GM23338 (cell line): ENCODE data around the gene HSPG2. TPM values are rescaled to one million over a fixed set of nuclear protein-coding genes. Genes with fewer than 3 reads are reported as not detected.

ENCODE experiments used
- ATAC-seq: fragments of 200-7000 bp; cut with Tn5 transposase; 3 replicates; pipeline ENCODE4 v1.9.1; 2020
- DNase-seq: peaks from one replicate; pipeline ENCODE4 v3.0.0-alpha.2; 2015; ENCODE audit warnings: low spot score
- H2AFZ ChIP-seq: fragments of 200-600 bp; sonication (generic); 2 replicates; pipeline ENCODE4 v1.8.0; 2016; ENCODE audit warnings: antibody characterized with exemption, mild to moderate bottlenecking, moderate library complexity
- H3F3A ChIP-seq: fragments of 200-600 bp; sonication (generic); replicated peaks from 2 replicates; pipeline ENCODE4 v1.8.0; 2017; ENCODE audit warnings: antibody characterized with exemption, mixed run types, low read depth
- H3K27ac ChIP-seq: fragments of 200-600 bp; sonication (generic); 2 replicates; pipeline ENCODE4 v1.6.1; 2016; ENCODE audit warnings: low read depth
- H3K27me3 ChIP-seq: fragments of 200-600 bp; sonication (generic); 2 replicates; pipeline ENCODE4 v1.8.0; 2016; ENCODE audit warnings: mild to moderate bottlenecking, mixed run types, moderate library complexity; ENCODE audit not compliant: insufficient read depth
- H3K36me3 ChIP-seq: fragments of 200-600 bp; sonication (generic); 2 replicates; pipeline ENCODE4 v1.8.0; 2016; ENCODE audit warnings: mild to moderate bottlenecking; ENCODE audit not compliant: insufficient read depth
- H3K4me1 ChIP-seq: fragments of 200-600 bp; sonication (generic); 2 replicates; pipeline ENCODE4 v1.8.0; 2016; ENCODE audit warnings: mild to moderate bottlenecking, moderate library complexity; ENCODE audit not compliant: insufficient read depth
- H3K4me2 ChIP-seq: fragments of 200-600 bp; sonication (generic); 2 replicates; pipeline ENCODE4 v1.7.1; 2017; ENCODE audit warnings: mixed run types
- H3K4me3 ChIP-seq: fragments of 200-600 bp; sonication (generic); 2 replicates; pipeline ENCODE4 v1.6.1; 2016; ENCODE audit warnings: mixed run types
- H3K79me2 ChIP-seq: fragments of 200-600 bp; sonication (generic); replicated peaks from 2 replicates; pipeline ENCODE4 v1.8.0; 2017; ENCODE audit warnings: mild to moderate bottlenecking; ENCODE audit not compliant: insufficient read depth
- H3K9me2 ChIP-seq: fragments of 200-600 bp; sonication (generic); 2 replicates; pipeline ENCODE4 v1.8.0; 2017; ENCODE audit not compliant: insufficient read depth
- H4K20me1 ChIP-seq: fragments of 200-600 bp; sonication (generic); replicated peaks from 2 replicates; pipeline ENCODE4 v1.8.0; 2017; ENCODE audit warnings: mild to moderate bottlenecking; ENCODE audit not compliant: insufficient read depth
- H3K27ac Mint-ChIP-seq: 2 replicates; pipeline ENCODE4 v1.8.0; 2020; ENCODE audit warnings: inconsistent platforms, mild to moderate bottlenecking, moderate library complexity, mixed read lengths
- H3K27me3 Mint-ChIP-seq: 3 replicates; pipeline ENCODE4 v1.8.0; 2022; ENCODE audit warnings: low read depth, mild to moderate bottlenecking, moderate library complexity, mixed read lengths, inconsistent platforms; ENCODE audit not compliant: insufficient read depth, poor library complexity
- H3K36me3 Mint-ChIP-seq: 3 replicates; pipeline ENCODE4 v1.8.0; 2021; ENCODE audit warnings: low read depth, mild to moderate bottlenecking, inconsistent platforms, moderate library complexity, mixed read lengths
- H3K4me1 Mint-ChIP-seq: 3 replicates; pipeline ENCODE4 v1.8.0; 2020; ENCODE audit warnings: mild to moderate bottlenecking, inconsistent platforms, mixed read lengths
- H3K4me3 Mint-ChIP-seq: 3 replicates; pipeline ENCODE4 v1.8.0; 2021; ENCODE audit warnings: moderate library complexity, mild to moderate bottlenecking, inconsistent platforms, mixed read lengths
- H3K9me3 Mint-ChIP-seq: 3 replicates; pipeline ENCODE4 v1.8.0; 2020; ENCODE audit warnings: moderate library complexity, mild to moderate bottlenecking, inconsistent platforms, mixed read lengths
- CREB1 ChIP-seq: fragments of 250-450 bp; sonication (Bioruptor Pico); IDR thresholded peaks from 2 replicates; pipeline ENCODE4 v1.5.0; 2020; ENCODE audit warnings: low read depth, mild to moderate bottlenecking, moderate library complexity
- NANOG ChIP-seq: IDR thresholded peaks from 2 replicates; pipeline ENCODE4 v1.6.1; 2016; ENCODE audit warnings: antibody characterized with exemption, borderline replicate concordance
- POLR2AphosphoS5 ChIP-seq: IDR thresholded peaks from 2 replicates; pipeline ENCODE4 v1.6.1; 2016; ENCODE audit warnings: antibody characterized with exemption, low read depth
- STAT1 ChIP-seq: IDR thresholded peaks from one replicate; pipeline ENCODE4 v1.6.1; 2016; ENCODE audit warnings: antibody characterized with exemption; ENCODE audit not compliant: unreplicated experiment
- ZNF114 ChIP-seq: fragments of 250-450 bp; sonication (Bioruptor Pico); IDR thresholded peaks from 2 replicates; pipeline ENCODE4 v1.5.0; 2020; ENCODE audit warnings: mild to moderate bottlenecking, moderate library complexity
- ZNF331 ChIP-seq: fragments of 250-450 bp; sonication (Bioruptor Pico); IDR thresholded peaks from 2 replicates; pipeline ENCODE4 v1.5.0; 2020; ENCODE audit warnings: low read depth, mild to moderate bottlenecking, moderate library complexity
- polyA plus RNA-seq: library from polyadenylated mRNA; unstranded; fragments of >200 nt; fragmentation: Nextera tagmentation; extraction: Ambion mirVana; gene quantifications from 2 replicates; pipeline ENCODE4 v1.2.1, GENCODE V29; 2016
- total RNA-seq: library from RNA; depleted of rRNA; stranded (reverse); fragments of >200 nt; shearing (Covaris generic); gene quantifications from 2 replicates; pipeline ENCODE4 v1.2.3, GENCODE V29; 2014
- TF ChIP-seq, protein P1 (sequence below): fragments of 250-450 bp; sonication (Bioruptor Pico); IDR thresholded peaks from 2 replicates; pipeline ENCODE4 v1.5.0; 2020; ENCODE audit warnings: mild to moderate bottlenecking, moderate library complexity
- TF ChIP-seq, protein P2 (sequence below): IDR thresholded peaks from 2 replicates; pipeline ENCODE4 v1.6.1; 2016; ENCODE audit warnings: antibody characterized with exemption

HSPG2 gene
- total and polyA plus RNA-seq, 2 experiments from 2014 or later = 14.9 to 70.8 TPM

DNA sequence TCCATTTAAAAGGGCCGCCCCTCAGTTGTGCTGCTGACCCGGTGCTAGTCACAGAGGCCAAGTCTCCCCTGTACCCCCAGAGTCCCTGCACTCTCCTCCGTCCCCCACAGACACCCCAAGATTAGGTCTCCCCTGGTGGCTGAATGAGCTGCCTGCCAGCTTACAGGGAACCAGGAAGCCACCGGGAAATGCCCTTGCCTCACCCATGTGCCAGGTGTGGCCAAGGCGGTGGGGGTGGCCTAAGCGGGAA lies 32.7 kb downstream of the HSPG2 start:
- Histone ChIP-seq H3F3A (no peaks in the 10 kb centered on the region), H3K4me3 (no peak overlapping the region), H3K4me2 (no peak overlapping the region), H3K9me2 (no peaks in the 10 kb centered on the region), H3K79me2 (0 out of 2 replicates have a peak, but pooled peaks cover 3% of the 10 kb centered on the region), H3K27ac (no peak overlapping the region), H4K20me1 (no peaks in the 10 kb centered on the region), H3K27me3 (no peaks in the 10 kb centered on the region), H3K36me3 (no peaks in the 10 kb centered on the region), H2AFZ (no peak overlapping the region), H3K4me1 (no peaks in the 10 kb centered on the region)
- Mint-ChIP-seq H3K4me1 (peaks cover 14% of the 10 kb centered on the region), H3K36me3 (no peaks in the 10 kb centered on the region; the same call in 2 of the 3 replicates), H3K27ac (no peak overlapping the region), H3K9me3 (no peaks in the 10 kb centered on the region), H3K4me3 (no peak overlapping the region), H3K27me3 (peaks cover 12% of the 10 kb centered on the region)
- no peak for DNase-seq
- no peak for ATAC-seq
- TF ChIP-seq POLR2AphosphoS5 (no peak), ZNF114 (CRISPR knock-in tag) (no peak), STAT1 (no peak)
- TF ChIP-seq, protein P1, sequence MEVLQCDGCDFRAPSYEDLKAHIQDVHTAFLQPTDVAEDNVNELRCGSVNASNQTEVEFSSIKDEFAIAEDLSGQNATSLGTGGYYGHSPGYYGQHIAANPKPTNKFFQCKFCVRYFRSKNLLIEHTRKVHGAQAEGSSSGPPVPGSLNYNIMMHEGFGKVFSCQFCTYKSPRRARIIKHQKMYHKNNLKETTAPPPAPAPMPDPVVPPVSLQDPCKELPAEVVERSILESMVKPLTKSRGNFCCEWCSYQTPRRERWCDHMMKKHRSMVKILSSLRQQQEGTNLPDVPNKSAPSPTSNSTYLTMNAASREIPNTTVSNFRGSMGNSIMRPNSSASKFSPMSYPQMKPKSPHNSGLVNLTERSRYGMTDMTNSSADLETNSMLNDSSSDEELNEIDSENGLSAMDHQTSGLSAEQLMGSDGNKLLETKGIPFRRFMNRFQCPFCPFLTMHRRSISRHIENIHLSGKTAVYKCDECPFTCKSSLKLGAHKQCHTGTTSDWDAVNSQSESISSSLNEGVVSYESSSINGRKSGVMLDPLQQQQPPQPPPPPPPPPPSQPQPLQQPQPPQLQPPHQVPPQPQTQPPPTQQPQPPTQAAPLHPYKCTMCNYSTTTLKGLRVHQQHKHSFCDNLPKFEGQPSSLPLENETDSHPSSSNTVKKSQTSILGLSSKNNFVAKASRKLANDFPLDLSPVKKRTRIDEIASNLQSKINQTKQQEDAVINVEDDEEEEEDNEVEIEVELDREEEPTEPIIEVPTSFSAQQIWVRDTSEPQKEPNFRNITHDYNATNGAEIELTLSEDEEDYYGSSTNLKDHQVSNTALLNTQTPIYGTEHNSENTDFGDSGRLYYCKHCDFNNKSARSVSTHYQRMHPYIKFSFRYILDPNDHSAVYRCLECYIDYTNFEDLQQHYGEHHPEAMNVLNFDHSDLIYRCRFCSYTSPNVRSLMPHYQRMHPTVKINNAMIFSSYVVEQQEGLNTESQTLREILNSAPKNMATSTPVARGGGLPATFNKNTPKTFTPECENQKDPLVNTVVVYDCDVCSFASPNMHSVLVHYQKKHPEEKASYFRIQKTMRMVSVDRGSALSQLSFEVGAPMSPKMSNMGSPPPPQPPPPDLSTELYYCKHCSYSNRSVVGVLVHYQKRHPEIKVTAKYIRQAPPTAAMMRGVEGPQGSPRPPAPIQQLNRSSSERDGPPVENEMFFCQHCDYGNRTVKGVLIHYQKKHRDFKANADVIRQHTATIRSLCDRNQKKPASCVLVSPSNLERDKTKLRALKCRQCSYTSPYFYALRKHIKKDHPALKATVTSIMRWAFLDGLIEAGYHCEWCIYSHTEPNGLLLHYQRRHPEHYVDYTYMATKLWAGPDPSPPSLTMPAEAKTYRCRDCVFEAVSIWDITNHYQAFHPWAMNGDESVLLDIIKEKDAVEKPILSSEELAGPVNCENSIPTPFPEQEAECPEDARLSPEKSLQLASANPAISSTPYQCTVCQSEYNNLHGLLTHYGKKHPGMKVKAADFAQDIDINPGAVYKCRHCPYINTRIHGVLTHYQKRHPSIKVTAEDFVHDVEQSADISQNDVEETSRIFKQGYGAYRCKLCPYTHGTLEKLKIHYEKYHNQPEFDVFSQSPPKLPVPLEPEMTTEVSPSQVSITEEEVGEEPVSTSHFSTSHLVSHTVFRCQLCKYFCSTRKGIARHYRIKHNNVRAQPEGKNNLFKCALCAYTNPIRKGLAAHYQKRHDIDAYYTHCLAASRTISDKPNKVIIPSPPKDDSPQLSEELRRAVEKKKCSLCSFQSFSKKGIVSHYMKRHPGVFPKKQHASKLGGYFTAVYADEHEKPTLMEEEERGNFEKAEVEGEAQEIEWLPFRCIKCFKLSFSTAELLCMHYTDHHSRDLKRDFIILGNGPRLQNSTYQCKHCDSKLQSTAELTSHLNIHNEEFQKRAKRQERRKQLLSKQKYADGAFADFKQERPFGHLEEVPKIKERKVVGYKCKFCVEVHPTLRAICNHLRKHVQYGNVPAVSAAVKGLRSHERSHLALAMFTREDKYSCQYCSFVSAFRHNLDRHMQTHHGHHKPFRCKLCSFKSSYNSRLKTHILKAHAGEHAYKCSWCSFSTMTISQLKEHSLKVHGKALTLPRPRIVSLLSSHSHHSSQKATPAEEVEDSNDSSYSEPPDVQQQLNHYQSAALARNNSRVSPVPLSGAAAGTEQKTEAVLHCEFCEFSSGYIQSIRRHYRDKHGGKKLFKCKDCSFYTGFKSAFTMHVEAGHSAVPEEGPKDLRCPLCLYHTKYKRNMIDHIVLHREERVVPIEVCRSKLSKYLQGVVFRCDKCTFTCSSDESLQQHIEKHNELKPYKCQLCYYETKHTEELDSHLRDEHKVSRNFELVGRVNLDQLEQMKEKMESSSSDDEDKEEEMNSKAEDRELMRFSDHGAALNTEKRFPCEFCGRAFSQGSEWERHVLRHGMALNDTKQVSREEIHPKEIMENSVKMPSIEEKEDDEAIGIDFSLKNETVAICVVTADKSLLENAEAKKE (CRISPR knock-in tag) = no peak

DNA sequence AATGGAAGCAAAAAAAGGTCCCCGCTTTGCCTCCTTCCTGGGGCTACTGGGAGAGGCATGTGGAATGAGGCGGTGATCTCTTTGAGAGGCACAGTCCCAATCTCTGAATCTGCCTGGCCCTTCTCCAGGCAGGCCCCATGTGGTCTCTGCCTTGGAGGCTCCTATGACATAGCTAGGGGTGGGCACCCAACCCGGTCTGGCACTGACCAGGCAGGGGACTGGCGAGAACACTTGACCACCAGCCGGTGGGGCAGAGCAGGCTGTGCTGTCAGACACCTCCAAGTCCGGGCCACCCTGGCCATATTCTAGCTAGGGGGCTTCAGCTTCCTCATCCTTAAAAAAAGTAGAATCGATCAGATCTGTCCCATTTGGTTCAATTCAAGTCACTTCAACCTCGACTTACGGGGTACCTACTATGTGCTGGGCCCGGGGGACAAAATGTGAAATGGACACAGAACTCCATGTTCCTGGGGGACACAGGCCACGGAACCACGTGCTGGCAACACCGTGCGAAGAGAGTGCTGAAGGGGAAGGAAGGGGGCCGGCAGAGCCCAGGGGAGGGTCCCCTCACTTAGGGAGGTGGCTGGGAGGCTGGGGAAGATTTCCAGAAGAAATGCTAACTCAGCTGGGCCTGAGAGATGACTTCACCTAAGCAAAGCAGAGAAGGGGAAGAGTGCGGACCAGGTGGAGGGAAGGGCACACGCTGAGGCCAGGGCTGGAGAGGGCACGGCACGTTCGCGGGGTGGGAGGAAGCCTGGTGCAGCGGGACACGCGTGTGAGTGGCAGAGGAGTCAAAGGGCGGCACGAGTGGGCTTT lies 33.3 kb downstream of the HSPG2 start:
- no peaks in the 10 kb centered on the region for H3K27me3 ChIP-seq
- no peak overlapping the region for H2AFZ ChIP-seq
- no peak overlapping the region for H3K27ac ChIP-seq
- H3K4me2 ChIP-seq = no peak overlapping the region
- no peak overlapping the region for H3K27ac Mint-ChIP-seq
- H3K4me1 ChIP-seq = no peaks in the 10 kb centered on the region
- ATAC-seq = no peak
- H3K36me3 Mint-ChIP-seq = no peaks in the 10 kb centered on the region; the same call in 2 of the 3 replicates
- H3K4me1 Mint-ChIP-seq = peaks cover 15% of the 10 kb centered on the region
- H4K20me1 ChIP-seq = no peaks in the 10 kb centered on the region
- H3K79me2 ChIP-seq = 0 out of 2 replicates have a peak, but pooled peaks cover 3% of the 10 kb centered on the region
- H3K9me3 Mint-ChIP-seq = no peaks in the 10 kb centered on the region
- H3K36me3 ChIP-seq = no peaks in the 10 kb centered on the region
- no peak overlapping the region for H3K4me3 Mint-ChIP-seq
- H3K4me3 ChIP-seq = no peak overlapping the region
- peaks cover 13% of the 10 kb centered on the region for H3K27me3 Mint-ChIP-seq
- no peaks in the 10 kb centered on the region for H3F3A ChIP-seq
- DNase-seq = no peak
- H3K9me2 ChIP-seq = no peaks in the 10 kb centered on the region
- TF ChIP-seq POLR2AphosphoS5 (no peak), ZNF331 (CRISPR knock-in tag) (no peak), NANOG (no peak), CREB1 (CRISPR knock-in tag) (no peak)
- TF ChIP-seq, protein P2, sequence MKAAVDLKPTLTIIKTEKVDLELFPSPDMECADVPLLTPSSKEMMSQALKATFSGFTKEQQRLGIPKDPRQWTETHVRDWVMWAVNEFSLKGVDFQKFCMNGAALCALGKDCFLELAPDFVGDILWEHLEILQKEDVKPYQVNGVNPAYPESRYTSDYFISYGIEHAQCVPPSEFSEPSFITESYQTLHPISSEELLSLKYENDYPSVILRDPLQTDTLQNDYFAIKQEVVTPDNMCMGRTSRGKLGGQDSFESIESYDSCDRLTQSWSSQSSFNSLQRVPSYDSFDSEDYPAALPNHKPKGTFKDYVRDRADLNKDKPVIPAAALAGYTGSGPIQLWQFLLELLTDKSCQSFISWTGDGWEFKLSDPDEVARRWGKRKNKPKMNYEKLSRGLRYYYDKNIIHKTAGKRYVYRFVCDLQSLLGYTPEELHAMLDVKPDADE = no peak
